ENCODE measurements around the gene OR2T8. TPM values are rescaled to one million over a fixed set of nuclear protein-coding genes. Genes with fewer than 3 reads are reported as not detected.

OR2T8 gene
- total RNA-seq, 1 donor from 2014 or later: 0.40 TPM

- no peak for DNase-seq (ENCODE audit: low spot score)
Observed at GRCh38 chr1:247942624-247943023, 22.6 kb downstream of the OR2T8 start.

GRCh38 chr1:247948558-247948957 lies 28.5 kb downstream of the OR2T8 start, which contains the start of gene OR2L8:
Gene OR2L8 (plus strand): TSS chr1:247948858. CDS start chr1:247948858, 0 bp downstream.
- ATAC-seq (no peak), DNase-seq (ENCODE audit: low spot score) (no peak)
- intact Hi-C loops (cut with DNase I): no loop called here

More at GRCh38 chr1:247942624-247943023, 22.6 kb downstream of the OR2T8 start:
- ATAC-seq: no peak
- intact Hi-C loops (cut with DNase I): no loop called here

GRCh38 chr1:247953408-247953807 lies 33.4 kb downstream of the OR2T8 start:
- intact Hi-C loops (cut with DNase I): no loop called here

DNA sequence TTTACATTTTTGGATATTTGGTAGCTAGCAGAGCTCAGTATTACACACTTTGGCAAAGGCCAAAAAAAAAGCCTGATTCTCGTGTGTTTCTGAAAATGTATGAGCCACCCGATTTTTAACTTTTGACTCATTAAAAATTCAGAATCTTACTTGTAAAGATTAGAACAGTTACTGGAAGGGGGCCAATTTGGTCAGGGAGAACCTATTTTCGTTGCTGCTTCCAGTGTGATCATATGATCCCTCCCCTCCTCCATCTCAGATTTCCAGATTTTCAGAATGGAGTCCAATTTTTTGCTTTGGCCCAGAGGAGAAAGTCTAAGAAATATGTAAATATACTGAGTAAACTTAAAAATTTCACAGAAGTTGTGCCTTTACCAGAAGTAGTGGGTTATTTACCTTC lies 41.7 kb downstream of the OR2T8 start:
- ATAC-seq: no peak
- DNase-seq (ENCODE audit: low spot score): no peak
- intact Hi-C loops (cut with DNase I): no loop called here

More at GRCh38 chr1:247953408-247953807, 33.4 kb downstream of the OR2T8 start:
- no peak for DNase-seq (ENCODE audit: low spot score)
- no peak for ATAC-seq

- intact Hi-C loops (cut with DNase I): no loop called here
Observed at GRCh38 chr1:247962911-247963588, 43.0 kb downstream of the OR2T8 start.

GRCh38 chr1:247964933-247965332 lies 44.9 kb downstream of the OR2T8 start, which contains the start of gene OR2AK2:
Gene OR2AK2 (plus strand): TSS chr1:247965233. CDS start chr1:247965377, 144 bp downstream.
- intact Hi-C loops (cut with DNase I): no loop called here
- ATAC-seq (no peak), DNase-seq (ENCODE audit: low spot score) (no peak)

More at GRCh38 chr1:247962911-247963588, 43.0 kb downstream of the OR2T8 start:
- DNase-seq (ENCODE audit: low spot score) (no peak), ATAC-seq (no peak)

- DNase-seq (ENCODE audit: low spot score): no peak
- no peak for ATAC-seq
- intact Hi-C loops (cut with DNase I): no loop called here
Observed at GRCh38 chr1:247966532-247967204, 46.6 kb downstream of the OR2T8 start.

Other genes starting within 250 kb of the OR2T8 start
- gene OR13G1, start 240.5 kb upstream of the OR2T8 start, total RNA-seq: not detected
- not detected for gene OR6F1, start 203.6 kb upstream of the OR2T8 start, total RNA-seq
- not detected for gene OR14K1, start 181.6 kb upstream of the OR2T8 start, total RNA-seq
- not detected for gene OR14A2, start 172.1 kb upstream of the OR2T8 start, total RNA-seq
- not detected for gene OR1C1, start 159.7 kb upstream of the OR2T8 start, total RNA-seq
- not detected for gene OR14A16, start 96.1 kb upstream of the OR2T8 start, total RNA-seq
- not detected for gene OR11L1, start 78.4 kb upstream of the OR2T8 start, total RNA-seq
- 22.9 TPM for gene TRIM58, start 63.1 kb upstream of the OR2T8 start, total RNA-seq
- gene OR2W3, start 24.7 kb upstream of the OR2T8 start, total RNA-seq: 6.3 TPM
- gene OR2AJ1, start 4.6 kb downstream of the OR2T8 start, total RNA-seq: 0.22 TPM
- gene OR2L8, start 28.6 kb downstream of the OR2T8 start, total RNA-seq: 0.53 TPM
- not detected for gene OR2AK2, start 45.0 kb downstream of the OR2T8 start, total RNA-seq
- not detected for gene OR2L5, start 93.4 kb downstream of the OR2T8 start, total RNA-seq
- gene OR2L2, start 109.8 kb downstream of the OR2T8 start, total RNA-seq: 0.53 TPM
- 0.13 TPM for gene OR2L3, start 126.6 kb downstream of the OR2T8 start, total RNA-seq
- gene OR2L13, start 174.9 kb downstream of the OR2T8 start, total RNA-seq: 0.36 TPM
- not detected for gene OR2M5, start 224.9 kb downstream of the OR2T8 start, total RNA-seq

Data from sciatic nerve (tissue), 2 donors.